Measurements from ENCODE around the gene TOP3B.

Gene TOP3B

GRCh38 chr22:21933910-21934309, 48.7 kb downstream of the TOP3B start:
- DNase-seq (ENCODE audit: low read depth, low spot score) = no peak
- Histone ChIP-seq H3K27ac (ENCODE audit: low read length) (no peak overlapping the region), H3K27me3 (ENCODE audit: control insufficient read depth, insufficient read depth, low read length) (no peaks in the 10 kb centered on the region), H3K9me3 (ENCODE audit: control insufficient read depth, insufficient read depth, low read length) (no peaks in the 10 kb centered on the region), H3K36me3 (ENCODE audit: control insufficient read depth, insufficient read depth, low read length) (no peaks in the 10 kb centered on the region; the same call in 1 of the 2 replicates), H3K4me3 (ENCODE audit: low read length) (no peak overlapping the region), H3K4me1 (ENCODE audit: control insufficient read depth, insufficient read depth, low read length) (no peaks in the 10 kb centered on the region; the same call in 1 of the 2 replicates)
- WGBS (ENCODE audit: insufficient coverage, insufficient read length) = no CpG with 5 or more reads among the region's 19 CpGs

- H3K4me3 ChIP-seq (ENCODE audit: low read length) = no peak overlapping the region
- H3K27ac ChIP-seq (ENCODE audit: low read length) = no peak overlapping the region
- H3K4me1 ChIP-seq (ENCODE audit: control insufficient read depth, insufficient read depth, low read length) = no peaks in the 10 kb centered on the region; the same call in 1 of the 2 replicates
- no peaks in the 10 kb centered on the region; the same call in 1 of the 2 replicates for H3K36me3 ChIP-seq (ENCODE audit: control insufficient read depth, insufficient read depth, low read length)
- H3K27me3 ChIP-seq (ENCODE audit: control insufficient read depth, insufficient read depth, low read length) = no peaks in the 10 kb centered on the region
- no CpG with 5 or more reads among the region's 23 CpGs for WGBS (ENCODE audit: insufficient coverage, insufficient read length)
- H3K9me3 ChIP-seq (ENCODE audit: control insufficient read depth, insufficient read depth, low read length) = no peaks in the 10 kb centered on the region
- DNase-seq (ENCODE audit: low read depth, low spot score) = no peak
These were observed 49.2 kb downstream of the TOP3B start for GRCh38 chr22:21933413-21933812.

GRCh38 chr22:21932347-21932746, 50.2 kb downstream of the TOP3B start:
- DNase-seq (ENCODE audit: low read depth, low spot score) = no peak
- Histone ChIP-seq H3K4me3 (ENCODE audit: low read length) (no peak overlapping the region), H3K4me1 (ENCODE audit: control insufficient read depth, insufficient read depth, low read length) (peaks cover 3% of the 10 kb centered on the region), H3K27ac (ENCODE audit: low read length) (no peak overlapping the region), H3K36me3 (ENCODE audit: control insufficient read depth, insufficient read depth, low read length) (no peaks in the 10 kb centered on the region; the same call in 1 of the 2 replicates), H3K9me3 (ENCODE audit: control insufficient read depth, insufficient read depth, low read length) (no peaks in the 10 kb centered on the region), H3K27me3 (ENCODE audit: control insufficient read depth, insufficient read depth, low read length) (no peaks in the 10 kb centered on the region)
- WGBS (ENCODE audit: insufficient coverage, insufficient read length) = no CpG with 5 or more reads among the region's 3 CpGs

- H3K36me3 ChIP-seq (ENCODE audit: control insufficient read depth, insufficient read depth, low read length) = no peaks in the 10 kb centered on the region; the same call in 1 of the 2 replicates
- WGBS (ENCODE audit: insufficient coverage, insufficient read length) = no CpG with 5 or more reads among the region's 12 CpGs
- no peaks in the 10 kb centered on the region for H3K27me3 ChIP-seq (ENCODE audit: control insufficient read depth, insufficient read depth, low read length)
- peaks cover 8% of the 10 kb centered on the region for H3K4me1 ChIP-seq (ENCODE audit: control insufficient read depth, insufficient read depth, low read length)
- H3K27ac ChIP-seq (ENCODE audit: low read length) = no peak overlapping the region
- no peak for DNase-seq (ENCODE audit: low read depth, low spot score)
- no peak overlapping the region for H3K4me3 ChIP-seq (ENCODE audit: low read length)
- no peaks in the 10 kb centered on the region for H3K9me3 ChIP-seq (ENCODE audit: control insufficient read depth, insufficient read depth, low read length)
These were observed 51.5 kb downstream of the TOP3B start for GRCh38 chr22:21931056-21931455.

GRCh38 chr22:21929253-21929652, 53.3 kb downstream of the TOP3B start:
- Histone ChIP-seq H3K27me3 (ENCODE audit: control insufficient read depth, insufficient read depth, low read length) (no peaks in the 10 kb centered on the region), H3K9me3 (ENCODE audit: control insufficient read depth, insufficient read depth, low read length) (no peaks in the 10 kb centered on the region), H3K4me1 (ENCODE audit: control insufficient read depth, insufficient read depth, low read length) (peaks cover 11% of the 10 kb centered on the region), H3K36me3 (ENCODE audit: control insufficient read depth, insufficient read depth, low read length) (no peaks in the 10 kb centered on the region; the same call in 1 of the 2 replicates), H3K27ac (ENCODE audit: low read length) (no peak overlapping the region), H3K4me3 (ENCODE audit: low read length) (no peak overlapping the region)
- no peak for DNase-seq (ENCODE audit: low read depth, low spot score)
- no CpG with 5 or more reads among the region's 6 CpGs for WGBS (ENCODE audit: insufficient coverage, insufficient read length)

GRCh38 chr22:21928048-21928447, 54.5 kb downstream of the TOP3B start:
- Histone ChIP-seq H3K27ac (ENCODE audit: low read length) (no peak overlapping the region), H3K4me3 (ENCODE audit: low read length) (no peak overlapping the region), H3K4me1 (ENCODE audit: control insufficient read depth, insufficient read depth, low read length) (peaks cover 11% of the 10 kb centered on the region), H3K9me3 (ENCODE audit: control insufficient read depth, insufficient read depth, low read length) (no peaks in the 10 kb centered on the region), H3K27me3 (ENCODE audit: control insufficient read depth, insufficient read depth, low read length) (no peaks in the 10 kb centered on the region), H3K36me3 (ENCODE audit: control insufficient read depth, insufficient read depth, low read length) (no peaks in the 10 kb centered on the region; the same call in 1 of the 2 replicates)
- WGBS (ENCODE audit: insufficient coverage, insufficient read length) = no CpG with 5 or more reads among the region's 12 CpGs
- no peak for DNase-seq (ENCODE audit: low read depth, low spot score)

- DNase-seq (ENCODE audit: low read depth, low spot score) = no peak
- peaks cover 14% of the 10 kb centered on the region for H3K4me1 ChIP-seq (ENCODE audit: control insufficient read depth, insufficient read depth, low read length)
- H3K27ac ChIP-seq (ENCODE audit: low read length) = no peak overlapping the region
- no peaks in the 10 kb centered on the region for H3K27me3 ChIP-seq (ENCODE audit: control insufficient read depth, insufficient read depth, low read length)
- H3K36me3 ChIP-seq (ENCODE audit: control insufficient read depth, insufficient read depth, low read length) = no peaks in the 10 kb centered on the region; the same call in 1 of the 2 replicates
- no peaks in the 10 kb centered on the region for H3K9me3 ChIP-seq (ENCODE audit: control insufficient read depth, insufficient read depth, low read length)
- whole genome bisulfite sequencing (ENCODE audit: insufficient coverage, insufficient read length) = no CpG with 5 or more reads among the region's 16 CpGs
- H3K4me3 ChIP-seq (ENCODE audit: low read length) = no peak overlapping the region
These were observed 55.3 kb downstream of the TOP3B start for GRCh38 chr22:21927174-21927823.

GRCh38 chr22:21926728-21927127, 55.9 kb downstream of the TOP3B start:
- no peaks in the 10 kb centered on the region for H3K27me3 ChIP-seq (ENCODE audit: control insufficient read depth, insufficient read depth, low read length)
- H3K9me3 ChIP-seq (ENCODE audit: control insufficient read depth, insufficient read depth, low read length) = no peaks in the 10 kb centered on the region
- H3K4me3 ChIP-seq (ENCODE audit: low read length) = no peak overlapping the region
- peaks cover 14% of the 10 kb centered on the region for H3K4me1 ChIP-seq (ENCODE audit: control insufficient read depth, insufficient read depth, low read length)
- no peaks in the 10 kb centered on the region; the same call in 1 of the 2 replicates for H3K36me3 ChIP-seq (ENCODE audit: control insufficient read depth, insufficient read depth, low read length)
- no CpG with 5 or more reads among the region's 4 CpGs for WGBS (ENCODE audit: insufficient coverage, insufficient read length)
- H3K27ac ChIP-seq (ENCODE audit: low read length) = no peak overlapping the region
- no peak for DNase-seq (ENCODE audit: low read depth, low spot score)

GRCh38 chr22:21923163-21923561, 59.4 kb downstream of the TOP3B start:
- Histone ChIP-seq H3K4me3 (ENCODE audit: low read length) (no peak overlapping the region), H3K4me1 (ENCODE audit: control insufficient read depth, insufficient read depth, low read length) (peaks cover 28% of the 10 kb centered on the region), H3K9me3 (ENCODE audit: control insufficient read depth, insufficient read depth, low read length) (no peaks in the 10 kb centered on the region), H3K27me3 (ENCODE audit: control insufficient read depth, insufficient read depth, low read length) (no peaks in the 10 kb centered on the region), H3K36me3 (ENCODE audit: control insufficient read depth, insufficient read depth, low read length) (no peaks in the 10 kb centered on the region; the same call in 1 of the 2 replicates), H3K27ac (ENCODE audit: low read length) (no peak overlapping the region)
- WGBS (ENCODE audit: insufficient coverage, insufficient read length) = no CpG with 5 or more reads among the region's 21 CpGs
- no peak for DNase-seq (ENCODE audit: low read depth, low spot score)

GRCh38 chr22:21922370-21923162, 60.0 kb downstream of the TOP3B start:
- no peaks in the 10 kb centered on the region; the same call in 1 of the 2 replicates for H3K36me3 ChIP-seq (ENCODE audit: control insufficient read depth, insufficient read depth, low read length)
- no peak for DNase-seq (ENCODE audit: low read depth, low spot score)
- H3K4me3 ChIP-seq (ENCODE audit: low read length) = no peak overlapping the region
- peaks cover 30% of the 10 kb centered on the region for H3K4me1 ChIP-seq (ENCODE audit: control insufficient read depth, insufficient read depth, low read length)
- no CpG with 5 or more reads among the region's 20 CpGs for WGBS (ENCODE audit: insufficient coverage, insufficient read length)
- no peaks in the 10 kb centered on the region for H3K27me3 ChIP-seq (ENCODE audit: control insufficient read depth, insufficient read depth, low read length)
- H3K27ac ChIP-seq (ENCODE audit: low read length) = no peak overlapping the region
- H3K9me3 ChIP-seq (ENCODE audit: control insufficient read depth, insufficient read depth, low read length) = no peaks in the 10 kb centered on the region

Data from iPS DF 6.9 (cell line).